K562 (cell line): Measurements from ENCODE around the gene BIRC6. TPM values are rescaled to one million over a fixed set of nuclear protein-coding genes. Genes with fewer than 3 reads are reported as not detected.

Source experiments
- ATAC-seq: fragments of 200-7000 bp; cut with Tn5 transposase; 3 replicates; pipeline ENCODE4 v1.9.1; 2020; ENCODE audit warnings: moderate library complexity
- BruUV-seq: library from RNA; stranded (reverse); fragments of 400-500 nt; replicated peaks from 2 replicates; lab custom pipeline; 2021; lab: Mats Ljungman, UMichigan
- CTCF ChIA-PET: fragments of 300-600 bp; formaldehyde crosslinking; extraction: SDS; loops from one replicate; lab custom pipeline; 2021; ENCODE audit warnings: low intra/inter-chr PET ratio; lab: Yijun Ruan, JAX
- POLR2A ChIA-PET: fragments of 300-600, 350-650 bp; sonication (Branson Sonifier 250); formaldehyde crosslinking; extraction: SDS; loops from one replicate; lab custom pipeline; 2021; ENCODE audit warnings: antibody characterized with exemption, inconsistent platforms; lab: Yijun Ruan, JAX
- DNase-seq, 4 experiments: peaks; one replicate each; pipeline versions ENCODE4 v3.0.0 to v3.0.0-alpha.2; 2011 to 2018; ENCODE audit warnings: low spot score in 3 of 4, mixed read lengths in 3 of 4; ENCODE audit errors: extremely low read depth in 1 of 4
- FAIRE-seq: peaks from 2 replicates; lab custom pipeline; 2011; peaks lifted over from hg19 to GRCh38; lab: Jason Lieb, UNC
- H2AFZ ChIP-seq: 2 replicates; pipeline ENCODE4 v1.6.0; 2011; ENCODE audit warnings: low read depth, low read length, control low read depth, inconsistent platforms
- H3K27ac ChIP-seq: fragments of 200-600 bp; 3 replicates; pipeline ENCODE4 v1.8.0; 2011; ENCODE audit warnings: low read depth, mild to moderate bottlenecking, control low read depth, inconsistent platforms, low read length, moderate library complexity, mixed read lengths; ENCODE audit errors: extremely low read depth
- H3K27me3 ChIP-seq, 2 experiments: fragments of 300-600 bp in 1 of 2; 2 replicates in 1 of 2; 3 replicates in 1 of 2; pipeline versions ENCODE4 v1.6.0 to v1.8.0; 2011; ENCODE audit warnings: inconsistent platforms in 2 of 2, low read length in 2 of 2, mild to moderate bottlenecking in 1 of 2, mixed read lengths in 1 of 2, moderate library complexity in 1 of 2; ENCODE audit not compliant: control insufficient read depth in 2 of 2, insufficient read depth in 2 of 2
- H3K36me3 ChIP-seq: fragments of 300-600 bp; 3 replicates; pipeline ENCODE4 v1.8.0; 2011; ENCODE audit warnings: mild to moderate bottlenecking, low read length, inconsistent platforms; ENCODE audit not compliant: control insufficient read depth, insufficient read depth
- H3K4me1 ChIP-seq, 2 experiments: fragments of 200-600 bp in 1 of 2; replicated peaks in 1 of 2; 2 replicates in 1 of 2; 3 replicates in 1 of 2; pipeline versions ENCODE4 v1.5.1 to v1.8.0; 2011; ENCODE audit warnings: inconsistent platforms in 2 of 2, low read length in 2 of 2, mild to moderate bottlenecking in 1 of 2, mixed read lengths in 1 of 2, moderate library complexity in 1 of 2; ENCODE audit not compliant: control insufficient read depth in 2 of 2, insufficient read depth in 2 of 2
- H3K4me2 ChIP-seq: 2 replicates; pipeline ENCODE4 v1.6.1; 2011; ENCODE audit warnings: low read length, control low read depth, inconsistent platforms, mixed read lengths; ENCODE audit not compliant: insufficient read depth
- H3K4me3 ChIP-seq: fragments of 200-600 bp; sonication (generic), shearing (Covaris generic); 2 replicates; pipeline ENCODE4 v1.5.1; 2016; ENCODE audit warnings: control low read depth, inconsistent platforms
- H3K79me2 ChIP-seq: fragments of 200-600 bp; 3 replicates; pipeline ENCODE4 v1.8.0; 2011; ENCODE audit warnings: low read length, inconsistent platforms; ENCODE audit not compliant: control insufficient read depth, insufficient read depth
- H3K9ac ChIP-seq, 2 experiments: 2 replicates each; pipeline versions ENCODE4 v1.6.0 to v1.6.1; 2011; ENCODE audit warnings: low read depth in 2 of 2, low read length in 2 of 2, control low read depth in 1 of 2, inconsistent platforms in 1 of 2, mild to moderate bottlenecking in 1 of 2, mixed read lengths in 1 of 2; ENCODE audit not compliant: insufficient read depth in 1 of 2
- H3K9me1 ChIP-seq: one replicate; pipeline ENCODE4 v1.6.0; 2011; ENCODE audit warnings: inconsistent platforms, mild to moderate bottlenecking, low read length, moderate library complexity; ENCODE audit not compliant: control insufficient read depth, insufficient read depth
- H3K9me3 ChIP-seq: replicated peaks from 2 replicates; pipeline ENCODE4 v1.5.1; 2011; ENCODE audit warnings: low read depth, low read length, inconsistent platforms; ENCODE audit not compliant: control insufficient read depth, insufficient read depth
- H4K20me1 ChIP-seq: replicated peaks from 2 replicates; pipeline ENCODE4 v1.6.1; 2011; ENCODE audit warnings: low read length, inconsistent platforms, mixed read lengths; ENCODE audit not compliant: control insufficient read depth, insufficient read depth
- ASH1L ChIP-seq: fragments of 450-650 bp; IDR thresholded peaks from 2 replicates; pipeline ENCODE4 v1.6.1; 2018; ENCODE audit warnings: borderline replicate concordance, mild to moderate bottlenecking, low read depth; ENCODE audit not compliant: partially characterized antibody
- ATF7 ChIP-seq: fragments of 450-650 bp; IDR thresholded peaks from 2 replicates; pipeline ENCODE4 v1.7.1; 2014; ENCODE audit warnings: mild to moderate bottlenecking, moderate library complexity
- DEAF1 ChIP-seq: fragments of 450-650 bp; formaldehyde crosslinking; IDR thresholded peaks from 2 replicates; pipeline ENCODE4 v1.4.0; 2020; ENCODE audit warnings: mild to moderate bottlenecking, moderate library complexity
- HEY1 ChIP-seq: fragments of 250-450 bp; sonication (Bioruptor Pico); IDR thresholded peaks from 2 replicates; pipeline ENCODE4 v1.5.0; 2020; ENCODE audit warnings: mild to moderate bottlenecking, moderate library complexity, borderline replicate concordance
- KDM1A ChIP-seq, 2 experiments: fragments of 450-650 bp; IDR thresholded peaks; 2 replicates each; pipeline ENCODE4 v1.6.1; 2016; ENCODE audit warnings: mild to moderate bottlenecking in 2 of 2
- MEF2D ChIP-seq: conservative IDR thresholded peaks from 2 replicates; pipeline ENCODE4 v1.6.1; 2016; ENCODE audit warnings: low read depth, missing genetic modification characterization, missing compliant biosample characterization
- NFE2 ChIP-seq: IDR thresholded peaks from 2 replicates; pipeline ENCODE4 v1.6.1; 2014; ENCODE audit warnings: antibody characterized with exemption, low read depth
- POLR2H ChIP-seq: IDR thresholded peaks from 2 replicates; pipeline ENCODE4 v1.6.1; 2016; ENCODE audit warnings: missing genetic modification characterization, low read depth, mild to moderate bottlenecking, control low read depth, missing compliant biosample characterization, moderate library complexity
- RBM17 ChIP-seq: fragments of 200-400 bp; formaldehyde crosslinking; IDR thresholded peaks from 2 replicates; pipeline ENCODE4 v1.6.1; 2017; ENCODE audit warnings: low read depth, mild to moderate bottlenecking, low read length, borderline replicate concordance
- RFX5 ChIP-seq: IDR thresholded peaks from 2 replicates; pipeline ENCODE4 v1.6.1; 2011; ENCODE audit warnings: low read depth, mild to moderate bottlenecking, improper control_type of control experiment, low read length
- SMARCA4 ChIP-seq: fragments of 450-650 bp; IDR thresholded peaks from 2 replicates; pipeline ENCODE4 v1.6.1; 2016
- SOX6 ChIP-seq: fragments of 450-650 bp; IDR thresholded peaks from 2 replicates; pipeline ENCODE4 v1.6.1; 2014; ENCODE audit warnings: mild to moderate bottlenecking
- TAF9B ChIP-seq: fragments of 450-650 bp; IDR thresholded peaks from 2 replicates; pipeline ENCODE4 v1.6.1; 2018; ENCODE audit warnings: mild to moderate bottlenecking; ENCODE audit not compliant: partially characterized antibody
- TCF3 ChIP-seq: sonication (generic); formaldehyde crosslinking; IDR thresholded peaks from 2 replicates; pipeline ENCODE4 v1.4.0; 2020; ENCODE audit warnings: mild to moderate bottlenecking, missing genetic modification reagents
- TGIF2 ChIP-seq: sonication (generic); formaldehyde crosslinking; IDR thresholded peaks from 2 replicates; pipeline ENCODE4 v1.8.1; 2022; ENCODE audit warnings: mild to moderate bottlenecking, missing genetic modification reagents, moderate library complexity
- THRA ChIP-seq: fragments of 450-650 bp; IDR thresholded peaks from 2 replicates; pipeline ENCODE4 v1.6.1; 2017; ENCODE audit warnings: mild to moderate bottlenecking, moderate library complexity
- U2AF2 ChIP-seq: fragments of 200-400 bp; formaldehyde crosslinking; optimal IDR thresholded peaks from 2 replicates; pipeline ENCODE3; 2017; ENCODE audit warnings: low read depth, mild to moderate bottlenecking, low read length
- ZNF507 ChIP-seq: conservative IDR thresholded peaks from 2 replicates; pipeline ENCODE4 v1.6.1; 2017; ENCODE audit warnings: missing genetic modification characterization, missing compliant biosample characterization
- ZNF57 ChIP-seq: fragments of 450-650 bp; formaldehyde crosslinking; IDR thresholded peaks from 2 replicates; pipeline ENCODE4 v1.4.0; 2020; ENCODE audit warnings: mild to moderate bottlenecking, moderate library complexity
- ZNF584 ChIP-seq: fragments of 200-800 bp; sonication (Bioruptor generic); IDR thresholded peaks from 2 replicates; pipeline ENCODE4 v1.6.1; 2016; ENCODE audit warnings: low read depth, mild to moderate bottlenecking, missing genetic modification characterization, missing compliant biosample characterization
- ZNF79 ChIP-seq: fragments of 250-450 bp; sonication (Bioruptor Pico); IDR thresholded peaks from 2 replicates; pipeline ENCODE4 v1.4.0; 2020; ENCODE audit warnings: low read depth, mild to moderate bottlenecking, moderate library complexity
- WGBS: fragments of 100-300 bp; shearing (Covaris generic); methylation state at CpG from one replicate; pipeline ENCODE4 v1.1.6; 2016; ENCODE audit warnings: low coverage, mixed read lengths; ENCODE audit not compliant: insufficient coverage; ENCODE audit errors: missing lambda C conversion rate; 5-methylcytosine and 5-hydroxymethylcytosine counted together
- in situ Hi-C: fragments of 300-500 bp; cut with MboI; formaldehyde crosslinking; loops from 4 replicates; pipeline ENCODE4 v1.15.0; 2018; ENCODE audit warnings: inconsistent platforms, mixed read lengths
- intact Hi-C: fragments of 100-400 bp; cut with micrococcal nuclease; formaldehyde crosslinking; loops from 2 replicates; pipeline ENCODE4 v1.14.2; 2022
- polyA plus RNA-seq, 8 experiments: library from polyadenylated mRNA; depleted of rRNA in 4 of 8; stranded (reverse) in 5 of 8; unstranded in 3 of 8; fragments of >200 nt; fragmentation: Nextera tagmentation in 2 of 8; fragmentation: Illumina TruSeq in 1 of 8; extraction: Ambion mirVana in 2 of 8; extraction: Trizol in 1 of 8; gene quantifications; 2 replicates each; pipeline versions ENCODE4 v1.2.1 to v1.2.3, GENCODE V29; 2011 to 2014; ENCODE audit warnings: inconsistent platforms in 1 of 8, missing spikeins in 1 of 8
- total RNA-seq, 7 experiments: library from RNA; depleted of rRNA in 6 of 7; stranded (reverse); fragments of >200 nt in 6 of 7; fragmentation: Illumina TruSeq in 2 of 7; extraction: Trizol in 2 of 7; gene quantifications; 2 replicates each; pipeline versions ENCODE4 v1.2.1 to v1.2.3, GENCODE V29; 2011 to 2021; ENCODE audit warnings: low replicate concordance in 1 of 7

BIRC6 gene
- total and polyA plus RNA-seq, 9 of the 15 experiments (the other 6 are each of a cell fraction or from before 2014, with no cell fraction given), result 18.8 to 110 (median 49.8) TPM

GRCh38 chr2:32558492-32558891, 201.7 kb downstream of the BIRC6 start:
- ATAC-seq, result peak; percentile 67
- Histone ChIP-seq H3K36me3 (peaks cover 36% of the 10 kb centered on the region; the same call in 2 of the 3 replicates), H3K27me3 (no peaks in the 10 kb centered on the region), H3K27ac (no peak overlapping the region), H4K20me1 (no peaks in the 10 kb centered on the region), H3K9me3 (no peaks in the 10 kb centered on the region), H3K9ac (no peak overlapping the region), H3K4me3 (no peak overlapping the region), H3K9me1 (no peaks in the 10 kb centered on the region), H3K79me2 (no peaks in the 10 kb centered on the region), H3K4me1 (no peaks in the 10 kb centered on the region), H2AFZ (no peak overlapping the region), H3K4me2 (no peak overlapping the region)
- intact Hi-C loops, result loop anchor here (10.0 kb wide), 1 partner anchor 1026 kb away; no protein-coding TSS in a partner anchor
- POLR2A ChIA-PET, result interaction anchor here (0.7 kb wide), 1 partner anchor 433 kb away, joined by 3 read pairs; no protein-coding TSS in a partner anchor
- DNase-seq, result no peak
- peak; percentile 11 for FAIRE-seq
- 36% methylated on average over 2 of the region's 2 CpGs for WGBS
- in situ Hi-C loops, result loop anchor here (10.0 kb wide), 1 partner anchor 816 kb away; no protein-coding TSS in a partner anchor
- CTCF ChIA-PET, result no interaction called here
- BruUV-seq, result no TSS peak
- TF ChIP-seq ZNF57 (CRISPR knock-in tag) (no peak), NFE2 (no peak), DEAF1 (CRISPR knock-in tag) (no peak), ATF7 (peak; percentile 43; the same call in 1 of the 2 replicates), ZNF79 (CRISPR knock-in tag) (0 out of 2 replicates have a peak, but pooled peaks have one; percentile 9), U2AF2 (no peak), MEF2D (tag) (no peak), SMARCA4 (peak; percentile 48; the same call in 1 of the 2 replicates), ASH1L (no peak), KDM1A (IDR thresholded peaks at IDR 0.05) (no peak), TAF9B (no peak), RBM17 (no peak), THRA (no peak), HEY1 (CRISPR knock-in tag) (no peak), SOX6 (peak; percentile 73; the same call in 1 of the 2 replicates), TGIF2 (no peak), ZNF584 (0 out of 2 replicates have a peak, but pooled peaks have one; percentile 36), TCF3 (no peak), RFX5 (no peak), ZNF507 (tag) (0 out of 2 replicates have a peak, but pooled peaks have one; percentile 14), POLR2H (tag) (peak; percentile 76)
